Measurements from ENCODE around the gene MAEL.

The MAEL gene

DNA sequence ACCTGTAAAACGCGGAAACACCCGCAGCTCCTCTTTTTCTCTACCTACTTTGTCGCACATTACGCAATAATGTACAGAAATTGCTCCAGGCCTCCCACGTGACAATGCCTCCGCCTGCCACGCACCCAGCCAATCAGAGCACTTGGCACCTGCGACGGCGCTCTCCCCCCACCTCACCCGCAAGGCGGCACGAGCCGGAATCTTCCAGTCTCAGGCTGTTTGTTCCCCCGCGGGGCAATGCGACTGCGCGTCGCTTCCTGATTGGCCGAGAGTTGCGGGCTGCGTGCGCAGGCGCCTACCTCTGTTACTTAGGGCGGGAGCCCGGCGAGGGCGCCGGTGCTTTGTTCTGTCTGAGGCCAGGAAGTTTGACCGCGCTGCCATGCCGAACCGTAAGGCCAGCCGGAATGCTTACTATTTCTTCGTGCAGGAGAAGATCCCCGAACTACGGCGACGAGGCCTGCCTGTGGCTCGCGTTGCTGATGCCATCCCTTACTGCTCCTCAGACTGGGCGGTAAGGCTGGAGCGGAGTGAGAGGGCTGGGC is at the start of gene MAEL:
MAEL (plus strand) TSS at position 307 of the 542 bp plus-strand sequence; CDS start at position 380, 73 bp downstream.
- Histone ChIP-seq H3K27me3 (ENCODE audit: low read depth, low read length) (no peaks in the 10 kb centered on the region), H3K36me3 (ENCODE audit: control insufficient read depth in 1 of 2, insufficient read depth in 2 of 2, low read length in 2 of 2) (no peaks in the 10 kb centered on the region), H3K4me1 (ENCODE audit: control insufficient read depth in 1 of 2, insufficient read depth in 2 of 2, low read length in 2 of 2) (no peaks in the 10 kb centered on the region), H3K4me3 (ENCODE audit: low read depth in 1 of 2, low read length in 2 of 2) (no peak within 1 kb of the TSS), H3K27ac (ENCODE audit: low read length) (no peak within 1 kb of the TSS), H3K9me3 (ENCODE audit: control insufficient read depth in 1 of 2, low read length in 2 of 2) (no peaks in the 10 kb centered on the region)

DNA sequence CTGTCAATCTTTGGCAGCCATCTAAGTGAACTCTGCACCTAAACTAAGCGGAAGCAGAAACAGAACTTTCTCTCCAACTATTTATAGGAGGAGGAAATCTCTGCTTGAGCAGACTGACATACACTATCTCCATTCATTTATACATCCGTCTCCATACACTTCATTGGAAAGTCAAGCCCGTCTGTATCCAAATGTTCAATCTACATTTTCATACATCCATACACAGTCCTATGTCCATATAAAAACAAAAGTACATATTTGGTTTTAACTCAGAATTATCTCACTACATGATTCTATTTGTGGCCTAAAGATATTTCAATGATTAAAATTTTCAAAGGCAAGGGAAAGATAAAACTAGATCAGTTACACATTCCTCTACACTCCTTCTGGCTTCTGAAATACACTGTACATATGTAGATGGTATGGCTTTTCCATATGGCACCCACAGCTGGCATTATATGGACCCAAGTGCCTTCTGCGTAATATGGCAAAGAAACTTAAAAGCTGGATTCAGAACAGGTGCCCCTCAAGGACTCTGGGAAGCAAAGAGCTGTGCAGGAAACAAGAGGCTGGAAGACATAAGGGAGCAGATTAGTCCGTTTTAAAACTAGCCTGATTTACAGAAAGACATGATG is 49.2 kb upstream of the MAEL start:
- H3K27me3 ChIP-seq (ENCODE audit: low read depth, low read length): no peaks in the 10 kb centered on the region
- H3K4me1 ChIP-seq (ENCODE audit: control insufficient read depth in 1 of 2, insufficient read depth in 2 of 2, low read length in 2 of 2): no peaks in the 10 kb centered on the region
- no peak overlapping the region for H3K4me3 ChIP-seq (ENCODE audit: low read depth in 1 of 2, low read length in 2 of 2)
- no peaks in the 10 kb centered on the region for H3K36me3 ChIP-seq (ENCODE audit: control insufficient read depth in 1 of 2, insufficient read depth in 2 of 2, low read length in 2 of 2)
- H3K9me3 ChIP-seq (ENCODE audit: control insufficient read depth in 1 of 2, low read length in 2 of 2): no peaks in the 10 kb centered on the region
- H3K27ac ChIP-seq (ENCODE audit: low read length): no peak overlapping the region

DNA sequence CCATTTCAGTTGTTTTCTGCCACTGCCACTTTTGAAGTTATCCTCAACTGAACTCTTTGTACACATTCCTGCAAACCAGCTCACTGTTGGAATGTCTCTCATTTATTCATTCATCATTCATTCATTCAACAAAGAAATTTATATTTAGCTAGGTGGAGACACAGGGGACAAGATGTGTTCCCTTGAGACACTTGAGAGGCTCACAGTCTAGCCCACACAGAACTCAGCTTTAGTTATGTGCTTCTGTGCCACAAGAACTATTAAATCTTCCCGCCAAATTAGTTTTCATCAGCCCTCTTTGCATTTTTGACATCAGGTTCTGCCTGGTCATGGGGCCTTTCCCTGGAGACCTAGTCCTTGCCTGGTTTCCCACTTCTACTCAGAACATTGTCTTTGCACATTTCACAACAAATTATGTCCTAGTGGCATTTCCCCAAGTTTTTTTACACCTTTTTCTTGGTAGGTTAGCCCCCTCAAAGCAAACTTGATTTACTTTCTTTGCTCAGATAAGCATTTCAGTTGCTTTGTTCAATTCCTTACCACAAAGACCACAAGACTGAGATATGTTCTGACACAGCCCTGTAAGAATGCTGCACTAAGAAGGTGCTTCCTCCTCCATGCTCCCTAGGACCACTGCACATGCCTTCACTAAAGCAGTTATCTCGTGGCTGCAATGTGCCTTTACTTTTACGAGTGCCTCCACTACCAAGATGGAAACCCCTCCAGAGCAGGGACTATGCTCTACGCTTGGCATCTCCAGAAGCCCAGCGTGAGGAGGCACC is 44.7 kb upstream of the MAEL start:
- Histone ChIP-seq H3K9me3 (ENCODE audit: control insufficient read depth in 1 of 2, low read length in 2 of 2) (no peaks in the 10 kb centered on the region), H3K4me3 (ENCODE audit: low read depth in 1 of 2, low read length in 2 of 2) (no peak overlapping the region), H3K4me1 (ENCODE audit: control insufficient read depth in 1 of 2, insufficient read depth in 2 of 2, low read length in 2 of 2) (peaks cover 0 to 6% of the 10 kb centered on the region in 2 donors), H3K27me3 (ENCODE audit: low read depth, low read length) (no peaks in the 10 kb centered on the region), H3K36me3 (ENCODE audit: control insufficient read depth in 1 of 2, insufficient read depth in 2 of 2, low read length in 2 of 2) (no peaks in the 10 kb centered on the region), H3K27ac (ENCODE audit: low read length) (no peak overlapping the region)

DNA sequence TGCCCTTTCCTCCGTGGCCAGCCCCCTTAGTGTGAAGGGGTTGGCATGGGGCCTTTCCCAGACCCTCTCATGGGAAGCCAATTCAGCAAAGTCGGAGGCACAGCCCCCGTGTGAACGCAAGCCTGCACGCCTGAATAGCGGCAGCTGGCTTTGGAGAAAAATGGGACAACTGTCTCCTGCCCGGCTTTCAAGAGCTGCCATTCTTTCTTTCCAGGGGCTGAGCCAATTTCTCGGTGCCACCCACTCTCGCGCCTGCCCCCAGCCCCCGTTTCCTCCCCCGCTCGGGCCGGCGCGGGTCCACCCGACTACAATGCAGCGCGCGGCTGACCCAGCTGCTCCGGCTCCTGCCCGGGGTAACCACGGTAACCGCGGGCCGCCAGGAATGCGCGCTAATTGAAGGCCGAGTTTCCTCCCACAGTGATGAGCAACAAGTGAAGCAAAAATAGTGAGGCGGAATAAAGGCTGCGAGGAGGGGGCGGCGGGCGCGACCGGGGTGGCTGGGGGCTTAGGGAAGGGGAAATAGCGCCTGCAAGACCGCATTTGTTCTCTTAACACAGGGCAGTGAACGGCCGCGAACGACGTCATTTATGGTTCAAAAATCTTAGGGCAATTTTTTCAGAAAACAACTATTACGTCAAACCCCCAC is 41.6 kb upstream of the MAEL start:
- Histone ChIP-seq H3K9me3 (ENCODE audit: control insufficient read depth in 1 of 2, low read length in 2 of 2) (no peaks in the 10 kb centered on the region), H3K4me1 (ENCODE audit: control insufficient read depth in 1 of 2, insufficient read depth in 2 of 2, low read length in 2 of 2) (peaks cover 0 to 9% of the 10 kb centered on the region in 2 donors), H3K27ac (ENCODE audit: low read length) (no peak overlapping the region), H3K36me3 (ENCODE audit: control insufficient read depth in 1 of 2, insufficient read depth in 2 of 2, low read length in 2 of 2) (no peaks in the 10 kb centered on the region), H3K27me3 (ENCODE audit: low read depth, low read length) (no peaks in the 10 kb centered on the region), H3K4me3 (ENCODE audit: low read depth in 1 of 2, low read length in 2 of 2) (peak overlapping the region; percentile 16 to 58)

DNA sequence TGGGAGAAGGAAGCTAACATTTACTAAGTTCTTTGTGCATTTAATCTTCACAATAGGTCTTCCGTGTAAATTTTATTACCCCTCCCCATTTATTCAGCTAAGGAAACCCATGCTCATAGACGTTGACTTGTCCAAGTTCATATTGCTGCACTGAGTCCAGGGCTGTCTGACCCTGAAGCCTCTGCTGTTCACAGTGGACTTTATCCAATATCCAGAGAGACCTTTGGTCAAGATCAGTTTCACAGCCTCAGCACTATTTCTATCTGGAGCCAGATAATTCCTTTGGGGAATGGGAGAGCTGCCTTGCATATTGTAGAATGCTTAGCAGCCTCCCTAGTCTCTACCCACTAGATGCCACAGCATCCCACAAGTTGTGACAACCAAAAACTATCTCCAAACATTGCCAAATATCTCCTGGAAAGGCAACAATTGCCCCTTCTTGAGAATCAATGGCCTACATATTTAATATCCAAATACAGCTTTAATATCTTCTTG is 40.2 kb upstream of the MAEL start:
- H3K27me3 ChIP-seq (ENCODE audit: low read depth, low read length): no peaks in the 10 kb centered on the region
- peaks cover 0 to 9% of the 10 kb centered on the region in 2 donors for H3K4me1 ChIP-seq (ENCODE audit: control insufficient read depth in 1 of 2, insufficient read depth in 2 of 2, low read length in 2 of 2)
- no peak overlapping the region for H3K4me3 ChIP-seq (ENCODE audit: low read depth in 1 of 2, low read length in 2 of 2)
- H3K9me3 ChIP-seq (ENCODE audit: control insufficient read depth in 1 of 2, low read length in 2 of 2): no peaks in the 10 kb centered on the region
- no peak overlapping the region for H3K27ac ChIP-seq (ENCODE audit: low read length)
- no peaks in the 10 kb centered on the region for H3K36me3 ChIP-seq (ENCODE audit: control insufficient read depth in 1 of 2, insufficient read depth in 2 of 2, low read length in 2 of 2)

DNA sequence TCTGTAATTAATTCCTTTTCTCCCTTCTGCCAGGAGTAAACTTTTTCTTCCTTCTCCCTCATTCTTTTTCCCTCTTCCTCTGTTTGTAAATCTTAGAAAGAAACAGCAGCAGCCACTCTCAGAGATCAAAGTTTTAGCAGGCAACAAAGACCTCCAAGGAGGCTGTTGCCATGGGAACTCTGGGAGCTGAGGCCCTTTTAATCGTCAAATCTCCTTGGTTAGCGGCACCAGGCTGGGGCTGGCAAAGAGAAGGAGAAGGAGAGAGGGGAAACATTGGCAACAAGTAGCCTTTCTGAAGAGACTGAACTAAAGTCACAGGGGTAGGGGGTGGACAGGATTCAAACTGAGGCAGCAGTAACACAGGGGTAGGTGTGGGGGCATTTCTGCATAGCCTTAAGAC is 38.9 kb upstream of the MAEL start:
- H3K27me3 ChIP-seq (ENCODE audit: low read depth, low read length): no peaks in the 10 kb centered on the region
- no peaks in the 10 kb centered on the region for H3K36me3 ChIP-seq (ENCODE audit: control insufficient read depth in 1 of 2, insufficient read depth in 2 of 2, low read length in 2 of 2)
- H3K9me3 ChIP-seq (ENCODE audit: control insufficient read depth in 1 of 2, low read length in 2 of 2): no peaks in the 10 kb centered on the region
- H3K4me1 ChIP-seq (ENCODE audit: control insufficient read depth in 1 of 2, insufficient read depth in 2 of 2, low read length in 2 of 2): peaks cover 0 to 9% of the 10 kb centered on the region in 2 donors
- H3K27ac ChIP-seq (ENCODE audit: low read length): no peak overlapping the region
- H3K4me3 ChIP-seq (ENCODE audit: low read depth in 1 of 2, low read length in 2 of 2): no peak overlapping the region

DNA sequence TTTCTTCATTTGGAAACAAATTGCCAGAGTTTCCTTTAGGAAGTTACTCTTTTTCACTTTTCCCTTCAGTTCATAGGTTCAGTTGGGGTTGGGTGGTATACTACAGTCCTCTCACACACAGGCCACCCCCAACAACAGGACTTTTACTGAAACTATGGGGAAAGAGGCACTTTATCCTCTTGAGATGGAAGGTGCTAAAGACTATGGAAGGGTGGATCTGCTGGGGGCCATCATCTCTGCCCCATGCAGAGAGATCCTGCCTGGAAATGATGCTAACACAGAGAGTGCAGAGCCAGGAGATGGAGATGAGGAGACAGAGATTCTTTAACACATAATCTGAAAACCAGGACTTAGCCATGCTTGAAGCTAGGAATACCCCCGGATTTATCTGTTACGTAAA is 38.0 kb upstream of the MAEL start:
- Histone ChIP-seq H3K9me3 (ENCODE audit: control insufficient read depth in 1 of 2, low read length in 2 of 2) (no peaks in the 10 kb centered on the region), H3K4me3 (ENCODE audit: low read depth in 1 of 2, low read length in 2 of 2) (no peak overlapping the region), H3K36me3 (ENCODE audit: control insufficient read depth in 1 of 2, insufficient read depth in 2 of 2, low read length in 2 of 2) (no peaks in the 10 kb centered on the region), H3K4me1 (ENCODE audit: control insufficient read depth in 1 of 2, insufficient read depth in 2 of 2, low read length in 2 of 2) (peaks cover 0 to 9% of the 10 kb centered on the region in 2 donors), H3K27ac (ENCODE audit: low read length) (no peak overlapping the region), H3K27me3 (ENCODE audit: low read depth, low read length) (no peaks in the 10 kb centered on the region)

DNA sequence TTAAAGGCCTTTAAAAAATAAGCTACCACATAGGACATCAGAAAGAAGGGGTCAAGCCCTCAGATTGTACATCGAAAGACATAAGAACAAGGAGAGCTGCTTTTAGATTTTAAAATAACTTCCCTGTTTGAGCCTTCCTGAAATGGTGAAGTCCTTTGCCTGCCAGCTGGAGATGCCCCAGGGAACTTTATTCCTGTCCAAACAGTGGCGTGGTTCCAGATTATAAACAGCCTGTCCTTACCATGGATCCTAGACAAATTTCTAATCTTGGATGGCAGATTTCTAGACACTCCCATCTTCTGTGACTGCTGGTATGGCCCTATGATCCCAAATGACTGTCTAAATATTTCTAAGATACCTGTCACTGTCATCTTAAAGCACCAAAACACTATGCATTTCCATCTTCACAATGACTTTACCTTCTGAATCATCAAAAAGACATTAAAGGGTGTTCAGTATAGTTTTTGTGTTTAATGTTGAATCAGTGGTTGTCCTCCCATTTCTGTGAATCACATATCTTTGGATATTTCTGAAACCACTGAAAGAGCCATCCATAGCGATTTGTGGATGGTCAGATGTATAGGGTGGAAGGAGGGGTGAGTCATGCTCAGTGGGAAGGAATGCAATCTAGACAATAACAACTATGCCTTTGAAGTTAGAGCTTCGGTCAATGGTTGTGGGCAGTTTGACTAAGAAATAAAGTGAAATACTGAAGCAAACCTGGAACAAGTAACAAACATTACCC is 36.9 kb upstream of the MAEL start:
- Histone ChIP-seq H3K4me3 (ENCODE audit: low read depth in 1 of 2, low read length in 2 of 2) (no peak overlapping the region), H3K9me3 (ENCODE audit: control insufficient read depth in 1 of 2, low read length in 2 of 2) (no peaks in the 10 kb centered on the region), H3K27me3 (ENCODE audit: low read depth, low read length) (no peaks in the 10 kb centered on the region)

DNA sequence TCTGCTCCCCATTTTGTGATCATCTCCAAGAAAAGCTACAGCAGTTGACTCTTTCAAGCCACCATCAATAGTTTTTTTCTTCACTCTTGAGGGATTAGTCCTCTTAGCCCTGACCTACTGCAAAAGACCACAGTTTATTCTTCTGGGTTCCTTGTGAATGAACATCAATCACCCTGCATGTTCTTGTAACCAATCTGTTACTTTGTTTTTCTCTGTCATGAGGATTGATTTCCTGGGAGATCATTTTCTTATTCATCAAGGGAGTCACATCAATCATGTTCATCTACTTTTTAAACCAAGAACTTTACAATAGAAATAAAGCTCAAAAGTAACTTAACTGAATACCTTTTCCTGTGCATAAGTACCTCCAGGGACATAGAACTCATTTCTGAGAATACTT is 35.6 kb upstream of the MAEL start:
- Histone ChIP-seq H3K36me3 (ENCODE audit: control insufficient read depth in 1 of 2, insufficient read depth in 2 of 2, low read length in 2 of 2) (no peaks in the 10 kb centered on the region), H3K4me3 (ENCODE audit: low read depth in 1 of 2, low read length in 2 of 2) (no peak overlapping the region), H3K9me3 (ENCODE audit: control insufficient read depth in 1 of 2, low read length in 2 of 2) (no peaks in the 10 kb centered on the region), H3K27ac (ENCODE audit: low read length) (no peak overlapping the region), H3K4me1 (ENCODE audit: control insufficient read depth in 1 of 2, insufficient read depth in 2 of 2, low read length in 2 of 2) (peaks cover 0 to 3% of the 10 kb centered on the region in 2 donors), H3K27me3 (ENCODE audit: low read depth, low read length) (no peaks in the 10 kb centered on the region)

More for the DNA sequence above, 36.9 kb upstream of the MAEL start:
- H3K4me1 ChIP-seq (ENCODE audit: control insufficient read depth in 1 of 2, insufficient read depth in 2 of 2, low read length in 2 of 2): peaks cover 0 to 8% of the 10 kb centered on the region in 2 donors
- no peaks in the 10 kb centered on the region for H3K36me3 ChIP-seq (ENCODE audit: control insufficient read depth in 1 of 2, insufficient read depth in 2 of 2, low read length in 2 of 2)
- no peak overlapping the region for H3K27ac ChIP-seq (ENCODE audit: low read length)

DNA sequence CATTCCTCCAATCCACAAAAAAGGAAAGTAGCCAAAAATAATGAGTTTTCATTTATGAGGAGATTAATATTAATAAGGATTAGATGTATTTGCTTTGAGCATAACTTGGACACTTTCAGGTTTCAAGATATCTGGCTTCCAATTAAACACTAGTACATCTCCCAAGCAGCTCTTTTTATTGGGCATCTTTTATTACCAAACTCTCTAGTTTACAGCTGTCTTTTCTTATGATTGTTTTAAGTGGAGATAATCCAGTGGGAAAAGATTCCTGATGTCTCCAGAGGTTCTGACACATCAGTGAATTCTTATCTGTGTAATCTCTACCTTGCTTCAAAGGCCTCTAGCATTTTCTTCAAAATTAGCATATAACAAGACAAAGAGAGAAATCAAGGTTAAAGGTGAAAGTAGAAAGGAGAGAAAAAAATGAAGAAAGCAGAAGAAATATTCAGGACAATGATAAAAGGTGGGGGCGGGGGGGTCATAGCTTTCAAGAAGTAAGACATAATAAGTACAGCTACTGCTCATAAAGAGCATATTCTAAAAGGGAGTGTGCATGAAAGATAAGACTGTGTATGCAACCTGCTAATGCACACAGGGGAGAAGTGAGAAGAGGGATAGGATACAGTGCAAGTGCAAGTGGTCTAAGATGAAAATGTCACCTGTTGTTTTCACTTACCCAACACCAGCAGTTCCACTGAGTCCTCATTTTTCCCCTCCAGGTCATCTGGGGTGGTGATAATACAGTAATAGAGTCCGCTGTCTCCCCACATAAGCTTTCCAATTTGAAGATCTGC is 32.8 kb upstream of the MAEL start:
- H3K27me3 ChIP-seq (ENCODE audit: low read depth, low read length): no peaks in the 10 kb centered on the region
- H3K9me3 ChIP-seq (ENCODE audit: control insufficient read depth in 1 of 2, low read length in 2 of 2): no peaks in the 10 kb centered on the region
- H3K4me1 ChIP-seq (ENCODE audit: control insufficient read depth in 1 of 2, insufficient read depth in 2 of 2, low read length in 2 of 2): peaks cover 0 to 3% of the 10 kb centered on the region in 2 donors
- no peaks in the 10 kb centered on the region for H3K36me3 ChIP-seq (ENCODE audit: control insufficient read depth in 1 of 2, insufficient read depth in 2 of 2, low read length in 2 of 2)
- no peak overlapping the region for H3K27ac ChIP-seq (ENCODE audit: low read length)
- no peak overlapping the region for H3K4me3 ChIP-seq (ENCODE audit: low read depth in 1 of 2, low read length in 2 of 2)

All from muscle layer of duodenum (tissue), 2 donors.